ENCODE results near the gene SERPINE2.
"Not testable (repeated sequence)": the region's sequence is repeated elsewhere in the genome, so short reads cannot be mapped to it uniquely, and the experiment has no call there.

Gene SERPINE2

GRCh38 chr2:224016963-224017362, 22.1 kb downstream of the SERPINE2 start:
- no peak for DNase-seq (ENCODE audit: low read depth in 1 of 2, low spot score in 1 of 2)

- no peak for DNase-seq (ENCODE audit: low read depth in 1 of 2, low spot score in 1 of 2)
Observed at GRCh38 chr2:224014336-224014735, 24.8 kb downstream of the SERPINE2 start.

GRCh38 chr2:224011837-224012236, 27.2 kb downstream of the SERPINE2 start:
- no peak for DNase-seq (ENCODE audit: low read depth in 1 of 2, low spot score in 1 of 2)

GRCh38 chr2:224009605-224010315, 29.3 kb downstream of the SERPINE2 start:
- no peak for DNase-seq (ENCODE audit: low read depth in 1 of 2, low spot score in 1 of 2)

GRCh38 chr2:224008702-224009261, 30.3 kb downstream of the SERPINE2 start:
- no peak for DNase-seq (ENCODE audit: low read depth in 1 of 2, low spot score in 1 of 2)

- DNase-seq (ENCODE audit: low read depth in 1 of 2, low spot score in 1 of 2), result no peak
Observed at GRCh38 chr2:224004105-224004695, 34.9 kb downstream of the SERPINE2 start.

GRCh38 chr2:224000662-224001061, 38.4 kb downstream of the SERPINE2 start:
- DNase-seq (ENCODE audit: low read depth in 1 of 2, low spot score in 1 of 2), result not testable (repeated sequence)

- DNase-seq (ENCODE audit: low read depth in 1 of 2, low spot score in 1 of 2), result no peak
Observed at GRCh38 chr2:223999862-224000261, 39.2 kb downstream of the SERPINE2 start.

GRCh38 chr2:223998948-223999347, 40.1 kb downstream of the SERPINE2 start:
- DNase-seq (ENCODE audit: low read depth in 1 of 2, low spot score in 1 of 2), result no peak

- DNase-seq (ENCODE audit: low read depth in 1 of 2, low spot score in 1 of 2), result no peak
Observed at GRCh38 chr2:223997938-223998337, 41.1 kb downstream of the SERPINE2 start.

- no peak for DNase-seq (ENCODE audit: low read depth in 1 of 2, low spot score in 1 of 2)
Observed at GRCh38 chr2:223996391-223996790, 42.7 kb downstream of the SERPINE2 start.

GRCh38 chr2:223995569-223995968, 43.5 kb downstream of the SERPINE2 start:
- DNase-seq (ENCODE audit: low read depth in 1 of 2, low spot score in 1 of 2), result no peak

- DNase-seq (ENCODE audit: low read depth in 1 of 2, low spot score in 1 of 2), result no peak
Observed at GRCh38 chr2:223994562-223995162, 44.4 kb downstream of the SERPINE2 start.

- DNase-seq (ENCODE audit: low read depth in 1 of 2, low spot score in 1 of 2), result peak in 1 of 2 donors; percentile 26
Observed at GRCh38 chr2:223993634-223994232, 45.4 kb downstream of the SERPINE2 start.

GRCh38 chr2:223991611-223992010, 47.5 kb downstream of the SERPINE2 start:
- DNase-seq (ENCODE audit: low read depth in 1 of 2, low spot score in 1 of 2), result no peak

- no peak for DNase-seq (ENCODE audit: low read depth in 1 of 2, low spot score in 1 of 2)
Observed at GRCh38 chr2:223989856-223990232, 49.2 kb downstream of the SERPINE2 start.

GRCh38 chr2:223989206-223989855, 49.8 kb downstream of the SERPINE2 start:
- no peak for DNase-seq (ENCODE audit: low read depth in 1 of 2, low spot score in 1 of 2)

GRCh38 chr2:223981241-223981640, 57.8 kb downstream of the SERPINE2 start:
- no peak for DNase-seq (ENCODE audit: low read depth in 1 of 2, low spot score in 1 of 2)

- no peak for DNase-seq (ENCODE audit: low read depth in 1 of 2, low spot score in 1 of 2)
Observed at GRCh38 chr2:223980803-223981202, 58.3 kb downstream of the SERPINE2 start.

- no peak for DNase-seq (ENCODE audit: low read depth in 1 of 2, low spot score in 1 of 2)
Observed at GRCh38 chr2:223980397-223980735, 58.7 kb downstream of the SERPINE2 start.

GRCh38 chr2:223979730-223980396, 59.2 kb downstream of the SERPINE2 start:
- DNase-seq (ENCODE audit: low read depth in 1 of 2, low spot score in 1 of 2), result no peak

Measured in activated T-helper 1 cell treated with anti-CD3 and anti-CD28 coated beads, Interleukin-2, amount 50 U/mL, for 16 hours (primary cell).